IPS DF 4.7 (cell line): Measurements from ENCODE around the gene F7.

Source experiments
- DNase-seq: peaks from one replicate; pipeline ENCODE4 v3.0.0-alpha.2; 2013; ENCODE audit warnings: low spot score; ENCODE audit errors: extremely low read depth

The F7 gene

DNA sequence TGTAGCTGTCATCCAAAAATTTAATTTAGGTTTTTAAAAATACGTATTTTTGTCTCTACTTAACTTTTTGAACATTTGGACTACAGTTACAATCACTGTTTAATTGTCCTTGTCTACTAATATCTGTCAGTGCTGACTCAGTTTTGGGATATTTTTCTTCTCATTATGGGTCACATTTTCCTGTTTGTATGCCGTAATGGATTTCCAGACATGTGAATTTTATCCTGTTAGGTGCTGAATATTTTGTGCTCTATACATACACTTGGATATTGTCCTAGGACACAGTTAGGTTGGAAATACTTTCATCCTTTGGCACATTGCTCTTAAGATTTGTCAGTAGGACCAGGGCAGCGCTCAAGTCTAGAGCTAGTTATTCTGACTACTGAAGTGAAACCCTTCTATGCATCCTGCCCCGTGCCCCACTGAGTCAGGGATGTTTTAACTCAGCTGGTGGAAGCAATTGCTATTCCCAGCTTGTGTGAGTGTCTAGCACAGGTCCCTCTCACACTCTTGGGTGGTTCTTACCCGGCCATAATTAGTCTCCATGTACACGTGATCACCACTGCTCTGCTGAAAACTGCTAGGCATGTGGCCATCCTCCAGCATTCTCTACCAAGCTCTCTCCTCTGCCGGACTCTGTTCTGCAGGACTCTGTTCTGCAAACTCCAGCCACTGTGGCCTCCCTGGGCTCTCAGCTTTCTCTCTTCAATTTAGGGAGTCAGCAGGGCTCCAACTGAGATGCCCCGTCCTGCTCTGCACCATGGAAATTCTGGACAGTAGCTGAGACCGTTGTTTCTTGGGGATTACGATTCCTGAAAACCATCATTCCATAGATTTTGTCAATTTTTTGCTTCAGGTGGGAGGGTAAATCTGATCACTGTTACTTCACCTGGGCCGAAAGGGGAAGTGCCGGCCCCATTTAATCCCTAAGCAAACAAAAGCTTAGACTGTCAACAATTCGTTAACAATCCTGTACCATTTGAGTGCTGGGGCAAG, 64.0 kb downstream of the F7 start:
- no peak for DNase-seq
